ENCODE measurements around the gene OR9Q1.

DNA sequence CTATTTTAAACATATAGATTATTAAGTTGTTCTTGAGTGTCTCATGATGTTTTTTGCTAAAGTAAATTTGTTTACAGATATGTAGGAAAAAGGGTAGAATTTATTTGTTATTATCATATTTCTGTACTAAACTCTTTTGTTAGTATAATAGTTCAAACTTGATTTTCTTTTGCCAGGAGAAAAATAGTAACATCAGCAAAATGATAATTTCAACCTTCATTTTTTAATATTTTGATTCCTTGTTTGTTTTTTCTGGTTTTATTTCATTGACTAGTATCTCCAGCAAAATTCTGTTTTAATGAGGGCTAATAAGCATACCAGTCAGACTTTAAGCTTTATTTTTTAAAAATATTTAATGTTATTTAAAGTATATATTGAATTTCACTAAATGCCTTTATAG, 192.8 kb downstream of the OR9Q1 start:
- TF ChIP-seq, protein P1, sequence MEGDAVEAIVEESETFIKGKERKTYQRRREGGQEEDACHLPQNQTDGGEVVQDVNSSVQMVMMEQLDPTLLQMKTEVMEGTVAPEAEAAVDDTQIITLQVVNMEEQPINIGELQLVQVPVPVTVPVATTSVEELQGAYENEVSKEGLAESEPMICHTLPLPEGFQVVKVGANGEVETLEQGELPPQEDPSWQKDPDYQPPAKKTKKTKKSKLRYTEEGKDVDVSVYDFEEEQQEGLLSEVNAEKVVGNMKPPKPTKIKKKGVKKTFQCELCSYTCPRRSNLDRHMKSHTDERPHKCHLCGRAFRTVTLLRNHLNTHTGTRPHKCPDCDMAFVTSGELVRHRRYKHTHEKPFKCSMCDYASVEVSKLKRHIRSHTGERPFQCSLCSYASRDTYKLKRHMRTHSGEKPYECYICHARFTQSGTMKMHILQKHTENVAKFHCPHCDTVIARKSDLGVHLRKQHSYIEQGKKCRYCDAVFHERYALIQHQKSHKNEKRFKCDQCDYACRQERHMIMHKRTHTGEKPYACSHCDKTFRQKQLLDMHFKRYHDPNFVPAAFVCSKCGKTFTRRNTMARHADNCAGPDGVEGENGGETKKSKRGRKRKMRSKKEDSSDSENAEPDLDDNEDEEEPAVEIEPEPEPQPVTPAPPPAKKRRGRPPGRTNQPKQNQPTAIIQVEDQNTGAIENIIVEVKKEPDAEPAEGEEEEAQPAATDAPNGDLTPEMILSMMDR (conservative IDR thresholded peaks at IDR 0.05; ENCODE audit: low read length) = no peak
- TF ChIP-seq EZH2phosphoT487 (IDR thresholded peaks at IDR 0.05; ENCODE audit: borderline replicate concordance, low read depth, low read length) = no peak

Measured in OCI-LY7 (cell line).